IMR-90 (cell line): ENCODE results near the gene CEL.

Experiments used
- CEBPB ChIP-seq: IDR thresholded peaks from 2 replicates; pipeline ENCODE4 v1.6.1; 2012; ENCODE audit warnings: low read depth, low read length, improper control_type of control experiment
- CHD1 ChIP-seq: IDR thresholded peaks from 2 replicates; pipeline ENCODE4 v1.6.1; 2012; ENCODE audit warnings: low read depth, low read length, improper control_type of control experiment
- CTCF ChIP-seq: conservative IDR thresholded peaks from 2 replicates; pipeline ENCODE4 v1.5.1; 2012; ENCODE audit warnings: mild to moderate bottlenecking, low read depth, low read length, improper control_type of control experiment
- ELK1 ChIP-seq: fragments of 150-350 bp; IDR thresholded peaks from 2 replicates; pipeline ENCODE4 v1.6.1; 2016; ENCODE audit warnings: low read depth, mild to moderate bottlenecking, low read length, moderate library complexity, borderline replicate concordance
- FOS ChIP-seq: fragments of 150-350 bp; IDR thresholded peaks from 2 replicates; pipeline ENCODE4 v1.6.1; 2016; ENCODE audit warnings: low read depth, low read length
- POLR2A ChIP-seq: IDR thresholded peaks from 2 replicates; pipeline ENCODE4 v1.6.1; 2012; ENCODE audit warnings: mild to moderate bottlenecking, low read depth, low read length
- RAD21 ChIP-seq: IDR thresholded peaks from 2 replicates; pipeline ENCODE4 v1.6.1; 2012; ENCODE audit warnings: low read length, improper control_type of control experiment
- RCOR1 ChIP-seq: IDR thresholded peaks from 2 replicates; pipeline ENCODE4 v1.6.1; 2012; ENCODE audit warnings: mild to moderate bottlenecking, low read length, improper control_type of control experiment; ENCODE audit not compliant: insufficient replicate concordance
- RFX5 ChIP-seq: IDR thresholded peaks from 2 replicates; pipeline ENCODE4 v1.8.0; 2012; ENCODE audit warnings: low read depth, mild to moderate bottlenecking, low read length, moderate library complexity
- SMC3 ChIP-seq: fragments of 150-350 bp; IDR thresholded peaks from 2 replicates; pipeline ENCODE4 v1.6.1; 2016; ENCODE audit warnings: low read depth, mild to moderate bottlenecking, antibody characterized with exemption, low read length, moderate library complexity
- USF2 ChIP-seq: fragments of 150-350 bp; IDR thresholded peaks from 2 replicates; pipeline ENCODE4 v1.6.1; 2017; ENCODE audit warnings: mild to moderate bottlenecking, antibody characterized with exemption, low read length, low read depth

- TF ChIP-seq ELK1: no peak
- no peak for TF ChIP-seq CTCF
- TF ChIP-seq RAD21: no peak
- TF ChIP-seq FOS: no peak
- TF ChIP-seq POLR2A: no peak
- TF ChIP-seq USF2: no peak
- TF ChIP-seq RCOR1: no peak
- no peak for TF ChIP-seq SMC3
- no peak for TF ChIP-seq RFX5
- TF ChIP-seq CEBPB: no peak
- no peak for TF ChIP-seq CHD1
These were observed 2.2 kb upstream of the CEL start for GRCh38 chr9:133059623-133060022.
